Mammary epithelial cell (primary cell): Measurements from ENCODE around the gene ADGRA3.

Experiments used
- EZH2 ChIP-seq: IDR thresholded peaks from 2 replicates; pipeline ENCODE4 v1.6.1; 2012; ENCODE audit warnings: low read length, inconsistent platforms, borderline replicate concordance
- TF ChIP-seq, protein P1 (sequence below), 2 donors: IDR thresholded peaks in 1 of 2; conservative IDR thresholded peaks in 1 of 2; 2 replicates each; pipeline ENCODE4 v1.5.1; 2011 to 2012; ENCODE audit warnings: inconsistent platforms in 2 of 2, low read length in 2 of 2, mild to moderate bottlenecking in 2 of 2, control low read depth in 1 of 2, low read depth in 1 of 2; ENCODE audit not compliant: insufficient read depth in 1 of 2; ENCODE audit errors: extremely low read depth in 1 of 2

DNA sequence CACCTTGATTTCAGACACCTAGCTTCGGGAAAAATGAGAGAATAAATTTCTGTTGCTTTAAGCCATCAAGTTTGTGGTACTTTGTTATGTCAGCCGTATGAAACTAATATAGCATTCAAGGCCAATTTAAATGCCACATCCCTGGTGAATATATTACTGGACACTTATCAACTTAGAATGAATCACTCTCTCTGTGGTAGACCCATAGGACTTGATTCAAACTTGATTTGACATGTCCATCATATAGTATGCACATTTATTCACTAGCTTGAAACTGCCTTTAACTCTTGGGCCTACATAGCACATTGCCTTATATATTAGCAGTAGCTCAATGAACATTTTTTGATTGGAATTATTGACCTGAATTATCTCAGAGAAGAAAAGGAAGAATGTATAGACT lies 172.3 kb downstream of the ADGRA3 start:
- TF ChIP-seq, protein P1, sequence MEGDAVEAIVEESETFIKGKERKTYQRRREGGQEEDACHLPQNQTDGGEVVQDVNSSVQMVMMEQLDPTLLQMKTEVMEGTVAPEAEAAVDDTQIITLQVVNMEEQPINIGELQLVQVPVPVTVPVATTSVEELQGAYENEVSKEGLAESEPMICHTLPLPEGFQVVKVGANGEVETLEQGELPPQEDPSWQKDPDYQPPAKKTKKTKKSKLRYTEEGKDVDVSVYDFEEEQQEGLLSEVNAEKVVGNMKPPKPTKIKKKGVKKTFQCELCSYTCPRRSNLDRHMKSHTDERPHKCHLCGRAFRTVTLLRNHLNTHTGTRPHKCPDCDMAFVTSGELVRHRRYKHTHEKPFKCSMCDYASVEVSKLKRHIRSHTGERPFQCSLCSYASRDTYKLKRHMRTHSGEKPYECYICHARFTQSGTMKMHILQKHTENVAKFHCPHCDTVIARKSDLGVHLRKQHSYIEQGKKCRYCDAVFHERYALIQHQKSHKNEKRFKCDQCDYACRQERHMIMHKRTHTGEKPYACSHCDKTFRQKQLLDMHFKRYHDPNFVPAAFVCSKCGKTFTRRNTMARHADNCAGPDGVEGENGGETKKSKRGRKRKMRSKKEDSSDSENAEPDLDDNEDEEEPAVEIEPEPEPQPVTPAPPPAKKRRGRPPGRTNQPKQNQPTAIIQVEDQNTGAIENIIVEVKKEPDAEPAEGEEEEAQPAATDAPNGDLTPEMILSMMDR (conservative IDR thresholded peaks at IDR 0.05 in 1 of 2, IDR thresholded peaks at IDR 0.05 in 1 of 2; ENCODE audit: extremely low read depth in 1 of 2, insufficient read depth in 1 of 2, low read depth in 1 of 2, low read length in 2 of 2), result no peak
- no peak for TF ChIP-seq EZH2
